Nephron (organoid): ENCODE data around the gene PMVK.

Source experiments
- H3K27ac Mint-ChIP-seq, 3 experiments: 2 replicates each; pipeline ENCODE4 v1.8.0; 2020; ENCODE audit warnings: mixed read lengths in 3 of 3, mild to moderate bottlenecking in 2 of 3, moderate library complexity in 1 of 3
- H3K27me3 Mint-ChIP-seq: 2 replicates; pipeline ENCODE4 v1.8.0; 2021; ENCODE audit warnings: low read depth, mild to moderate bottlenecking, moderate library complexity, mixed read lengths
- H3K36me3 Mint-ChIP-seq: 2 replicates; pipeline ENCODE4 v1.8.0; 2020; ENCODE audit warnings: low read depth, mixed read lengths
- H3K4me1 Mint-ChIP-seq: 2 replicates; pipeline ENCODE4 v1.8.0; 2020; ENCODE audit warnings: mixed read lengths
- H3K4me3 Mint-ChIP-seq, 3 experiments: 2 replicates each; pipeline ENCODE4 v1.8.0; 2020; ENCODE audit warnings: mild to moderate bottlenecking in 3 of 3, mixed read lengths in 3 of 3, moderate library complexity in 2 of 3
- H3K9me3 Mint-ChIP-seq: 2 replicates; pipeline ENCODE4 v1.8.0; 2020; ENCODE audit warnings: mixed read lengths
- CTCF ChIP-seq, 3 experiments: fragments of 200-600 bp; sonication (generic); IDR thresholded peaks; one replicate each; pipeline ENCODE4 v1.5.0; 2021; ENCODE audit warnings: antibody characterized with exemption in 3 of 3; ENCODE audit not compliant: unreplicated experiment in 3 of 3

PMVK gene

GRCh38 chr1:154876842-154877369 is 59.6 kb downstream of the PMVK start:
- no peak overlapping the region for H3K27ac Mint-ChIP-seq
- no peaks in the 10 kb centered on the region for H3K36me3 Mint-ChIP-seq
- TF ChIP-seq CTCF (IDR thresholded peaks at IDR 0.05; ENCODE audit: unreplicated experiment in 3 of 3): no peak
- H3K9me3 Mint-ChIP-seq: no peaks in the 10 kb centered on the region
- H3K4me1 Mint-ChIP-seq: no peaks in the 10 kb centered on the region
- H3K4me3 Mint-ChIP-seq: no peak overlapping the region
- peaks cover 35% of the 10 kb centered on the region for H3K27me3 Mint-ChIP-seq
